Liver (tissue), 9 donors: ENCODE data around the gene FGF21. TPM values are rescaled to one million over a fixed set of nuclear protein-coding genes. Genes with fewer than 3 reads are reported as not detected.

ENCODE experiments used
- DNase-seq: peaks from one replicate; pipeline ENCODE4 v3.0.0-alpha.2; 2017; ENCODE audit warnings: low spot score
- H3K27ac ChIP-seq, 2 donors: one replicate each; pipeline ENCODE4 v1.7.0; 2013; ENCODE audit warnings: inconsistent platforms in 2 of 2, low read length in 2 of 2, control low read depth in 1 of 2, low read depth in 1 of 2, mild to moderate bottlenecking in 1 of 2
- H3K27me3 ChIP-seq, 4 donors: one replicate each; pipeline versions ENCODE4 v1.6.1 to v1.7.0; 2013; ENCODE audit warnings: low read length in 3 of 4, inconsistent platforms in 1 of 4, mild to moderate bottlenecking in 1 of 4, moderate library complexity in 1 of 4; ENCODE audit not compliant: control insufficient read depth in 4 of 4, insufficient read depth in 4 of 4
- H3K36me3 ChIP-seq, 4 donors: one replicate each; pipeline versions ENCODE4 v1.6.1 to v1.7.0; 2013; ENCODE audit warnings: low read length in 3 of 4, mild to moderate bottlenecking in 3 of 4, low read depth in 1 of 4, moderate library complexity in 1 of 4; ENCODE audit not compliant: control insufficient read depth in 4 of 4, insufficient read depth in 3 of 4
- H3K4me1 ChIP-seq, 4 donors: one replicate each; pipeline versions ENCODE4 v1.6.1 to v1.7.0; 2013; ENCODE audit warnings: low read length in 3 of 4, mild to moderate bottlenecking in 3 of 4, moderate library complexity in 1 of 4; ENCODE audit not compliant: control insufficient read depth in 4 of 4, insufficient read depth in 4 of 4
- H3K4me3 ChIP-seq, 3 donors: one replicate each; pipeline versions ENCODE4 v1.6.1 to v1.7.0; 2013; ENCODE audit warnings: low read length in 3 of 3, control low read depth in 1 of 3, low read depth in 1 of 3, mild to moderate bottlenecking in 1 of 3
- H3K9ac ChIP-seq, 2 donors: one replicate each; pipeline ENCODE4 v1.7.0; 2013; ENCODE audit warnings: low read length in 2 of 2, mild to moderate bottlenecking in 2 of 2, moderate library complexity in 2 of 2, control low read depth in 1 of 2, low read depth in 1 of 2
- H3K9me3 ChIP-seq, 4 donors: one replicate each; pipeline versions ENCODE4 v1.6.1 to v1.7.0; 2013; ENCODE audit warnings: low read length in 3 of 4; ENCODE audit not compliant: control insufficient read depth in 4 of 4
- EGR1 ChIP-seq, 2 donors: IDR thresholded peaks; 2 replicates each; pipeline ENCODE4 v1.6.1; 2016 to 2018; ENCODE audit warnings: antibody characterized with exemption in 2 of 2, low read depth in 2 of 2
- FOXA1 ChIP-seq: IDR thresholded peaks from 2 replicates; pipeline ENCODE4 v1.6.1; 2016; ENCODE audit warnings: antibody characterized with exemption
- GABPA ChIP-seq, 2 donors: IDR thresholded peaks in 1 of 2; conservative IDR thresholded peaks in 1 of 2; 2 replicates each; pipeline ENCODE4 v1.6.1; 2016; ENCODE audit warnings: antibody characterized with exemption in 2 of 2, mild to moderate bottlenecking in 1 of 2, moderate library complexity in 1 of 2
- HNF4A ChIP-seq, 2 donors: conservative IDR thresholded peaks; 2 replicates each; pipeline ENCODE4 v1.6.1; 2016; ENCODE audit warnings: antibody characterized with exemption in 2 of 2, mild to moderate bottlenecking in 2 of 2
- HNF4G ChIP-seq: IDR thresholded peaks from 2 replicates; pipeline ENCODE4 v1.6.1; 2016; ENCODE audit warnings: antibody characterized with exemption
- JUND ChIP-seq, 2 donors: IDR thresholded peaks; 2 replicates each; pipeline ENCODE4 v1.6.1; 2016; ENCODE audit warnings: antibody characterized with exemption in 2 of 2
- NR2F2 ChIP-seq: IDR thresholded peaks from 2 replicates; pipeline ENCODE4 v1.6.1; 2016; ENCODE audit warnings: antibody characterized with exemption
- RAD21 ChIP-seq, 2 donors: IDR thresholded peaks; 2 replicates each; pipeline ENCODE4 v1.6.1; 2016; ENCODE audit warnings: antibody characterized with exemption in 2 of 2, mild to moderate bottlenecking in 2 of 2
- RXRA ChIP-seq, 2 donors: IDR thresholded peaks; 2 replicates each; pipeline ENCODE4 v1.6.1; 2017 to 2018; ENCODE audit warnings: antibody characterized with exemption in 2 of 2, mild to moderate bottlenecking in 1 of 2
- SP1 ChIP-seq: IDR thresholded peaks from 2 replicates; pipeline ENCODE4 v1.6.1; 2018; ENCODE audit warnings: antibody characterized with exemption, mild to moderate bottlenecking
- TAF1 ChIP-seq: conservative IDR thresholded peaks from 2 replicates; pipeline ENCODE4 v1.6.1; 2016; ENCODE audit warnings: antibody characterized with exemption, mild to moderate bottlenecking
- YY1 ChIP-seq: IDR thresholded peaks from 2 replicates; pipeline ENCODE4 v1.6.1; 2016; ENCODE audit warnings: antibody characterized with exemption, mild to moderate bottlenecking
- WGBS: extraction: QIAGEN DNeasy Blood & Tissue Kit; methylation state at CpG from one replicate; pipeline ENCODE4 v1.1.7; 2013; 5-methylcytosine and 5-hydroxymethylcytosine counted together
- polyA plus RNA-seq, 2 donors: library from polyadenylated mRNA; stranded (reverse) in 1 of 2; unstranded in 1 of 2; fragments of 200-250 nt in 1 of 2; fragments of >200 nt in 1 of 2; fragmentation: Nextera tagmentation in 1 of 2; extraction: Ambion mirVana in 1 of 2; gene quantifications; one replicate each; pipeline versions ENCODE4 v1.2.1 to v1.2.3, GENCODE V29; 2013 to 2015
- total RNA-seq, 2 donors: library from RNA; depleted of rRNA; stranded (reverse); fragments of >200 nt; gene quantifications; one replicate each; pipeline ENCODE4 v1.2.3, GENCODE V29; 2014
- TF ChIP-seq, protein P1 (sequence below): IDR thresholded peaks from 2 replicates; pipeline ENCODE4 v1.6.1; 2016; ENCODE audit warnings: antibody characterized with exemption
- TF ChIP-seq, protein P2 (sequence below): IDR thresholded peaks from 2 replicates; pipeline ENCODE4 v1.6.1; 2016; ENCODE audit warnings: antibody characterized with exemption, mild to moderate bottlenecking
- donor health status: healthy.
- donor health status: healthy.
- donor health status: healthy.
- donor health status: healthy.
- donor health status: healthy.

The FGF21 gene
- total and polyA plus RNA-seq, 4 donors = 5.5 to 18.5 (median 6.5) TPM; not detected in 1

DNA sequence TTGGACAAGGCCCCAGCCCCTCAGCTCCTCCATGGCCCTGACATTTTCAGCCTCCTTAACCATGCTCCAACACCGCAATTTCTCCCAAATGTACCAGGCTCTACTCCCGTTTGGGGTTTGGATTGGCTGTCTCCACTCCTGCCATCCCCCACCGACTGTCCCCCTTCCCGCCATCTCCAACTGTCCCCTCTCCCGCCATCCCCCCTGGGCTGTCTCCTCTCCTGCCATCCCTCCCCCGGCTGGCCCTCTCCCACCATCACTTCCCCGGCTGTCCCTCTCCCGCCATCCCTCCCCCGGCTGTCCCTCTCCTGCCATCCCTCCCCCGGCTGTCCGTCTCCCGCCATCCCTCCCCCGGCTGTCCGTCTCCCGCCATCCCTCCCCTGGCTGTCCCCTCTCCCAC is 50.1 kb downstream of the FGF21 start:
- H3K4me1 ChIP-seq = peaks cover 2 to 40% (median 31%) of the 10 kb centered on the region in 4 donors
- 94% methylated on average over 15 of the region's 15 CpGs for WGBS
- TF ChIP-seq NR2F2 (no peak), RXRA (IDR thresholded peaks at IDR 0.05) (no peak), SP1 (no peak), FOXA1 (no peak), GABPA (IDR thresholded peaks at IDR 0.05 in 1 of 2, conservative IDR thresholded peaks at IDR 0.05 in 1 of 2) (no peak), HNF4G (no peak), YY1 (no peak), EGR1 (IDR thresholded peaks at IDR 0.05; ENCODE audit: low read depth in 2 of 2) (no peak)
- TF ChIP-seq, protein P1, sequence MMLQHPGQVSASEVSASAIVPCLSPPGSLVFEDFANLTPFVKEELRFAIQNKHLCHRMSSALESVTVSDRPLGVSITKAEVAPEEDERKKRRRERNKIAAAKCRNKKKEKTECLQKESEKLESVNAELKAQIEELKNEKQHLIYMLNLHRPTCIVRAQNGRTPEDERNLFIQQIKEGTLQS = no peak
- H3K9me3 ChIP-seq = no peaks in the 10 kb centered on the region
- no peak overlapping the region for H3K9ac ChIP-seq
- no peak for DNase-seq
- H3K4me3 ChIP-seq = no peak overlapping the region
- peaks cover 0 to 3% (median 0%) of the 10 kb centered on the region in 4 donors for H3K36me3 ChIP-seq
- H3K27me3 ChIP-seq = no peaks in the 10 kb centered on the region
- no peak overlapping the region for H3K27ac ChIP-seq

DNA sequence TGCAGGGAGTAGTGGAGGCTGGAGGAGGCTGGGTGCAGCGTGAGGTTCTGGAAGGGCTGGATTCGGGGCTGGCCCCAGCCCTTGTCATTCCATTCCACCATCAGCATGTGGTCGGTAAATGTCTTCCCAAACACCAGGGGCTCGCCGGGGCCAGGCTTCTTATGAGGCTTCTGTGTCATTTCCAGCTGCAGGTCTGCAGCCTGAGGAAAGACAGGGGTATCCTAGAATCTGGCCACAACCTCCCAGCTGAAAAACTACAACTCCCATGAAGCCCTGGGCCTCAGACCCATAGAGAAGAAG is 51.1 kb downstream of the FGF21 start:
- no peak for TF ChIP-seq HNF4G
- TF ChIP-seq TAF1 = no peak
- peak overlapping the region; percentile 87 to 93 for H3K27ac ChIP-seq
- peaks cover 2 to 44% (median 34%) of the 10 kb centered on the region in 4 donors for H3K4me1 ChIP-seq
- H3K4me3 ChIP-seq = peak overlapping the region in 1 of 3 donors; percentile 7
- peak; percentile 71 for DNase-seq
- H3K9me3 ChIP-seq = no peaks in the 10 kb centered on the region
- 74% methylated on average over 5 of the region's 5 CpGs for WGBS
- no peaks in the 10 kb centered on the region for H3K27me3 ChIP-seq
- H3K9ac ChIP-seq = peak overlapping the region in 1 of 2 donors; percentile 12
- peaks cover 0 to 3% (median 0%) of the 10 kb centered on the region in 4 donors for H3K36me3 ChIP-seq

DNA sequence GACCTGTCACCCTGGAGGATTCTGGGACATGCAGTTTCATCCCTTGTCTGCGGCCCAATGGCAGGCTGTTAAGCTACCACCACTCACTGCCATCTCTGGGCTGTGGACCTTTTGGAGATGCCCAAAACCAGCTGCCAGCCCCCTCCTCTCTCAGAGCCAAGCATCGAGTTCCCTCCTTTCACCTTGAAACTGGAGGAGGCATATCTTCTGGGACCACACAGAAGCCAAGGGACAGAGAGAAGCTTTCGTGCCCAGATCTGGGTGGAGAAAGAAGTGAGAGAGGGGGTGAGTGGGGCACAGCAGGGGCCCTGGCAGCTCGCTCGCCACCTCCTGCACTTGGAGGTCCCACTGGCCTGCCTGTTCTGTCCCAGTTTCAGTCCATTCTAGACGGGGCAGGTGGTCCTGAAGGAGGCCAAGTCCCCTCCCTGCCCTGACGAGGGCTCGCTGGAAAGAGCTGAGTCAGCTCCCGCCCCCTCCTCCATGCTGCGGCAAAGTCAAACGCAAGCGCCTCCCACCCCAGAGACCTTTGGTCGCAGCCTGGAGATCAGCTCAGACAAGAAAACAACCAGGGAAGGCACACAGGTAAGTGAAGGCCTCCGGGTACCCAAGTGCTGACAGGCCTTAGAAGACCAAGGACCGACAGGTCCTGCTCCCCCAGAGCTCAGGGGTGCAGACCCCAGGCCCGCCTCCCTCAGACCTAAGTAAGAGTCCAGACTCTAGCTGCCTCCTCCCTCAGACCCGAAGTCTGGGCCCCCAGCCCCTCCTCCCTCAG is 51.7 kb downstream of the FGF21 start:
- 37% methylated on average over 17 of the region's 17 CpGs for WGBS
- DNase-seq = peak; percentile 72
- TF ChIP-seq JUND (IDR thresholded peaks at IDR 0.05) (no peak), EGR1 (IDR thresholded peaks at IDR 0.05; ENCODE audit: low read depth in 2 of 2) (peak; percentile 65 to 87), SP1 (peak; percentile 45), RXRA (IDR thresholded peaks at IDR 0.05) (peak in 1 of 2 donors; percentile 16), GABPA (IDR thresholded peaks at IDR 0.05 in 1 of 2, conservative IDR thresholded peaks at IDR 0.05 in 1 of 2) (no peak), NR2F2 (no peak), HNF4A (conservative IDR thresholded peaks at IDR 0.05) (peak; percentile 65 to 74), RAD21 (IDR thresholded peaks at IDR 0.05) (peak in 1 of 2 donors; percentile 15), TAF1 (peak; percentile 99), YY1 (peak; percentile 91), FOXA1 (no peak)
- TF ChIP-seq, protein P2, sequence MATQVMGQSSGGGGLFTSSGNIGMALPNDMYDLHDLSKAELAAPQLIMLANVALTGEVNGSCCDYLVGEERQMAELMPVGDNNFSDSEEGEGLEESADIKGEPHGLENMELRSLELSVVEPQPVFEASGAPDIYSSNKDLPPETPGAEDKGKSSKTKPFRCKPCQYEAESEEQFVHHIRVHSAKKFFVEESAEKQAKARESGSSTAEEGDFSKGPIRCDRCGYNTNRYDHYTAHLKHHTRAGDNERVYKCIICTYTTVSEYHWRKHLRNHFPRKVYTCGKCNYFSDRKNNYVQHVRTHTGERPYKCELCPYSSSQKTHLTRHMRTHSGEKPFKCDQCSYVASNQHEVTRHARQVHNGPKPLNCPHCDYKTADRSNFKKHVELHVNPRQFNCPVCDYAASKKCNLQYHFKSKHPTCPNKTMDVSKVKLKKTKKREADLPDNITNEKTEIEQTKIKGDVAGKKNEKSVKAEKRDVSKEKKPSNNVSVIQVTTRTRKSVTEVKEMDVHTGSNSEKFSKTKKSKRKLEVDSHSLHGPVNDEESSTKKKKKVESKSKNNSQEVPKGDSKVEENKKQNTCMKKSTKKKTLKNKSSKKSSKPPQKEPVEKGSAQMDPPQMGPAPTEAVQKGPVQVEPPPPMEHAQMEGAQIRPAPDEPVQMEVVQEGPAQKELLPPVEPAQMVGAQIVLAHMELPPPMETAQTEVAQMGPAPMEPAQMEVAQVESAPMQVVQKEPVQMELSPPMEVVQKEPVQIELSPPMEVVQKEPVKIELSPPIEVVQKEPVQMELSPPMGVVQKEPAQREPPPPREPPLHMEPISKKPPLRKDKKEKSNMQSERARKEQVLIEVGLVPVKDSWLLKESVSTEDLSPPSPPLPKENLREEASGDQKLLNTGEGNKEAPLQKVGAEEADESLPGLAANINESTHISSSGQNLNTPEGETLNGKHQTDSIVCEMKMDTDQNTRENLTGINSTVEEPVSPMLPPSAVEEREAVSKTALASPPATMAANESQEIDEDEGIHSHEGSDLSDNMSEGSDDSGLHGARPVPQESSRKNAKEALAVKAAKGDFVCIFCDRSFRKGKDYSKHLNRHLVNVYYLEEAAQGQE = peak; percentile 78
- Histone ChIP-seq H3K9ac (peak overlapping the region; percentile 12 to 82), H3K27me3 (no peaks in the 10 kb centered on the region), H3K36me3 (peaks cover 0 to 3% (median 0%) of the 10 kb centered on the region in 4 donors), H3K4me1 (peaks cover 2 to 46% (median 34%) of the 10 kb centered on the region in 4 donors), H3K4me3 (peak overlapping the region; percentile 60 to 70 (median 60)), H3K27ac (peak overlapping the region; percentile 87 to 93), H3K9me3 (no peaks in the 10 kb centered on the region)
